Calu3 (cell line): ENCODE results near the gene AP1G2. TPM values are rescaled to one million over a fixed set of nuclear protein-coding genes. Genes with fewer than 3 reads are reported as not detected.
"Not testable (repeated sequence)": the region's sequence is repeated elsewhere in the genome, so short reads cannot be mapped to it uniquely, and the experiment has no call there.

ENCODE experiments used
- BruUV-seq: library from RNA; stranded (reverse); fragments of 400-500 nt; replicated peaks from 2 replicates; lab custom pipeline; 2021; lab: Mats Ljungman, UMichigan
- CTCF ChIA-PET: fragments of 300-600 bp; sonication (Branson Sonifier 250); formaldehyde crosslinking; loops from one replicate; lab custom pipeline; 2022; ENCODE audit warnings: antibody characterized with exemption; lab: Charles Lee
- DNase-seq: peaks from one replicate; pipeline ENCODE4 v3.0.0; 2022
- H3K27ac Mint-ChIP-seq: one replicate; pipeline ENCODE4 v1.8.0; 2022; ENCODE audit warnings: mixed read lengths; ENCODE audit not compliant: unreplicated experiment
- H3K27me3 Mint-ChIP-seq: one replicate; pipeline ENCODE4 v1.8.0; 2022; ENCODE audit warnings: mixed read lengths; ENCODE audit not compliant: unreplicated experiment
- H3K36me3 Mint-ChIP-seq: one replicate; pipeline ENCODE4 v1.8.0; 2022; ENCODE audit warnings: mild to moderate bottlenecking, moderate library complexity, mixed read lengths; ENCODE audit not compliant: insufficient read depth, unreplicated experiment
- H3K4me1 Mint-ChIP-seq: one replicate; pipeline ENCODE4 v1.8.0; 2022; ENCODE audit warnings: mild to moderate bottlenecking, low read depth, mixed read lengths; ENCODE audit not compliant: unreplicated experiment
- H3K4me3 Mint-ChIP-seq: one replicate; pipeline ENCODE4 v1.8.0; 2022; ENCODE audit warnings: mild to moderate bottlenecking, low read depth, moderate library complexity, mixed read lengths; ENCODE audit not compliant: unreplicated experiment
- H3K9me3 Mint-ChIP-seq: one replicate; pipeline ENCODE4 v1.8.0; 2022; ENCODE audit warnings: low read depth, mixed read lengths; ENCODE audit not compliant: unreplicated experiment
- intact Hi-C: fragments of 100-400 bp; cut with micrococcal nuclease; formaldehyde crosslinking; loops from one replicate; pipeline ENCODE4 v1.10.0; 2022; ENCODE audit not compliant: unreplicated experiment
- total RNA-seq: library from RNA; stranded (reverse); gene quantifications from 2 replicates; pipeline ENCODE4 v1.2.3, GENCODE V29; 2022
- TF ChIP-seq, protein P1 (sequence below): fragments of 200-600 bp; IDR thresholded peaks from one replicate; pipeline ENCODE4 v1.8.0; 2022; ENCODE audit warnings: antibody characterized with exemption; ENCODE audit not compliant: unreplicated experiment

AP1G2 gene
- total RNA-seq, 1 experiment from 2014 or later, result 152 TPM

DNA sequence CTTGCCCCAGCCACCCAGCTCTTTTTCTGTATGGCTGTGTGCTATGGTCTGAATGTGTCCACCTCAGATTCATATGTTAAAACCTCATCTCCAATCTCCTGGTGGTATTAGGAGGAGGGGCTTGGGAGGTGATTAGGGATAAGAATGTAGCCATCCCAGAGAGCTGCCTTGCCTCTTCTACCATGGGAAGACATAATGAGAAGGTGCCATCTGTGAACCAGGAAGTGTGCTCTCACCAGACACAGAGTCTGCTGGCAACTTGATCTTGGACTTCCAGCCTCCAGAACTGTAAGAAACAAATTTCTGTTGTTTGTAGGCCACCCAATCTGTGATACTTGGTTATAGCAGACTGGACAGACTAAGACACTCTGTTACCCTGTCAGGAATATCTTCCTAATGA, 33.8 kb upstream of the AP1G2 start:
- Mint-ChIP-seq H3K9me3 (no peaks in the 10 kb centered on the region), H3K36me3 (no peaks in the 10 kb centered on the region), H3K27ac (no peak overlapping the region), H3K4me1 (no peaks in the 10 kb centered on the region), H3K4me3 (no peak overlapping the region), H3K27me3 (peaks cover 19% of the 10 kb centered on the region)
- BruUV-seq, result no TSS peak
- CTCF ChIA-PET, result no interaction called here
- intact Hi-C loops, result no loop called here
- no peak for DNase-seq
- TF ChIP-seq, protein P1, sequence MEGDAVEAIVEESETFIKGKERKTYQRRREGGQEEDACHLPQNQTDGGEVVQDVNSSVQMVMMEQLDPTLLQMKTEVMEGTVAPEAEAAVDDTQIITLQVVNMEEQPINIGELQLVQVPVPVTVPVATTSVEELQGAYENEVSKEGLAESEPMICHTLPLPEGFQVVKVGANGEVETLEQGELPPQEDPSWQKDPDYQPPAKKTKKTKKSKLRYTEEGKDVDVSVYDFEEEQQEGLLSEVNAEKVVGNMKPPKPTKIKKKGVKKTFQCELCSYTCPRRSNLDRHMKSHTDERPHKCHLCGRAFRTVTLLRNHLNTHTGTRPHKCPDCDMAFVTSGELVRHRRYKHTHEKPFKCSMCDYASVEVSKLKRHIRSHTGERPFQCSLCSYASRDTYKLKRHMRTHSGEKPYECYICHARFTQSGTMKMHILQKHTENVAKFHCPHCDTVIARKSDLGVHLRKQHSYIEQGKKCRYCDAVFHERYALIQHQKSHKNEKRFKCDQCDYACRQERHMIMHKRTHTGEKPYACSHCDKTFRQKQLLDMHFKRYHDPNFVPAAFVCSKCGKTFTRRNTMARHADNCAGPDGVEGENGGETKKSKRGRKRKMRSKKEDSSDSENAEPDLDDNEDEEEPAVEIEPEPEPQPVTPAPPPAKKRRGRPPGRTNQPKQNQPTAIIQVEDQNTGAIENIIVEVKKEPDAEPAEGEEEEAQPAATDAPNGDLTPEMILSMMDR, result no peak

DNA sequence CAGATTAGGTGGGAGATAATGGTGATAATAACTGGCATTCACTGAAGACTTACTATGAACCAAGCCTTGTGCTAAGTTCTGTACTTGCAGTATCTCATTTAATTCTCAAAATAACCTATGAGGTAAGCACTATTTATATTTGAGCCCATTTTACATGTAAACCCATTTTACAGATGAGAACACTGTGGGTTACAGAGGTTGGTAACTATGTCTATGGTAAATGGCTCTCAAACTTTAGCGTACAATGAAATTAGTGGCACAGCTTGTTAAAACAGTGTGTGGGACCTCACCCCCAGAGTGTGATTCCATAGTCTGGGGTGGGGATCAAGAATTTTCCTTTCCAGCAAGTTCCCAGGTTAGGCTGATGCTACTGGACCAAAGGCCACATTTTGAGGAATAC, 33.2 kb upstream of the AP1G2 start:
- CTCF ChIA-PET, result no interaction called here
- H3K4me1 Mint-ChIP-seq, result no peaks in the 10 kb centered on the region
- no peak for DNase-seq
- no peak overlapping the region for H3K4me3 Mint-ChIP-seq
- intact Hi-C loops, result no loop called here
- H3K27ac Mint-ChIP-seq, result no peak overlapping the region
- no TSS peak for BruUV-seq
- H3K9me3 Mint-ChIP-seq, result no peaks in the 10 kb centered on the region
- TF ChIP-seq, protein P1, result no peak
- no peaks in the 10 kb centered on the region for H3K36me3 Mint-ChIP-seq
- peaks cover 19% of the 10 kb centered on the region for H3K27me3 Mint-ChIP-seq

DNA sequence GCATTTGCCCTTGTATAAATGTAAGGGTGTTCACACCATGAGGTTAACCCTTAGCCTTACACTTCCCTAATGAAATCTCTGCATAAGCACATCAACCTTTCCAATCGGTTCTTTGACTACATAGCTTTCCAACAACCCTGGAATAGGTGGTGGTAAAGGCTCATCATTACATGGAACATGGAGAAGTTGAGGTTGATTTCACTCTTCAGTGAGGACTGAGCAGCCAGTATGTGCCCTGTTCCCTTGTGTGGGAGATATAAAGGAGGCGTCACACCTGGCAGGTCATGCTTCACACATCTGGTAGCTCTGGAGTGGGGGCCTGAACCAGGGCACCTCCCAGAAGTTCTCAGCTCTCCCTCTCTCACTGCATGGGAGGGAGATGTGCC, 32.7 kb upstream of the AP1G2 start:
- Mint-ChIP-seq H3K27me3 (peaks cover 19% of the 10 kb centered on the region), H3K4me1 (no peaks in the 10 kb centered on the region), H3K27ac (no peak overlapping the region), H3K36me3 (no peaks in the 10 kb centered on the region), H3K4me3 (no peak overlapping the region), H3K9me3 (no peaks in the 10 kb centered on the region)
- CTCF ChIA-PET, result no interaction called here
- intact Hi-C loops, result no loop called here
- TF ChIP-seq, protein P1, result no peak
- no TSS peak for BruUV-seq
- no peak for DNase-seq

DNA sequence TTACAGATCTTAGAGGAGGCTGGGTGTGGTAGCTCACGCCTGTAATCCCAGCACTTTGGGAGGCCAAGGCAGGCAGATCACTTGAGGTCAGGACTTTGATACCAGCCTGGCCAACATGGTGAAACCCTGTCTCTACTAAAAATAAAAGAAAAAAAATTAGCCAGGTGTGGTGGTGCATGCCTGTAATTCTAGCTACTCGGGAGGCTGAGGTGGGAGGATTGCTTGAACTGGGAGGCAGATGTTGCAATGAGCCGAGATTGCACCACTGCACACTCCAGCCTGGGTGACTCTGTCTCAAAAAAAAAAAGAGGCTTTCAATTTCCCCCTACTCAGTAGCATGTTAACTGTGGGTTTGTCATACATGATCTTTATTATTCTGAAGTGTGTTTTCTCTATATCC, 26.6 kb upstream of the AP1G2 start:
- BruUV-seq, H3K27ac Mint-ChIP-seq, intact Hi-C loops, H3K4me1 Mint-ChIP-seq, H3K36me3 Mint-ChIP-seq, CTCF ChIA-PET, H3K27me3 Mint-ChIP-seq, H3K9me3 Mint-ChIP-seq, H3K4me3 Mint-ChIP-seq, DNase-seq: not testable (repeated sequence)

DNA sequence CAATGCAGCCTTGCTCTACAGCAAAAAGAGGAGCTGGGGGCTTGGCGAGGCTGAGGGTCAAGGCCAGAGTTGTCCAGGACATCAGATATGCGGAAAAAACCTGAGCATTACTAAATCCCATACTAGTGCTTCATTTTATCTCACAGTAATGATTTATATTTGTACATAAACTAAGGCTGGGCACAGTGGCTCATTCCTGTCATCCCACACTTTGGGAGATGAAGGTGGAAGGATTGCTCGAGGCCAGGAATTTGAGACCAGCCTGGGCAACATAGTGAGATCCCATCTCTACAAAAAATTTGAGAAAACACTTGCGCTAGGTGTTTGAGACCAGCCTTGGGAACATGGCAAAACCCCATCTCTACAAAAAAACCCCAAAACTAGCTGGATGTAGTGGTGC, 22.6 kb upstream of the AP1G2 start:
- DNase-seq, result no peak
- TF ChIP-seq, protein P1, result no peak
- H3K4me3 Mint-ChIP-seq, result no peak overlapping the region
- BruUV-seq, result no TSS peak
- H3K36me3 Mint-ChIP-seq, result no peaks in the 10 kb centered on the region
- H3K4me1 Mint-ChIP-seq, result peaks cover 7% of the 10 kb centered on the region
- intact Hi-C loops, result no loop called here
- H3K9me3 Mint-ChIP-seq, result no peaks in the 10 kb centered on the region
- peaks cover 14% of the 10 kb centered on the region for H3K27me3 Mint-ChIP-seq
- CTCF ChIA-PET, result interaction anchor here (2.2 kb wide), 1 partner anchor 321 kb away, joined by 43 read pairs; no protein-coding TSS in a partner anchor
- no peak overlapping the region for H3K27ac Mint-ChIP-seq
